OCI-LY7 (cell line): ENCODE results near the gene RAX2.

Source experiments
- CTCF ChIP-seq: fragments of 200-600 bp; sonication (generic); conservative IDR thresholded peaks from 2 replicates; pipeline ENCODE4 v1.5.1; 2014; ENCODE audit warnings: mild to moderate bottlenecking, antibody characterized with exemption, low read length, moderate library complexity, mixed read lengths
- EZH2phosphoT487 ChIP-seq: fragments of 200-600 bp; sonication (generic); IDR thresholded peaks from 2 replicates; pipeline ENCODE4 v1.6.1; 2018; ENCODE audit warnings: low read depth, borderline replicate concordance, mild to moderate bottlenecking, mixed run types, antibody characterized with exemption, low read length, moderate library complexity, mixed read lengths

- TF ChIP-seq CTCF (no peak), EZH2phosphoT487 (no peak)
Observed at GRCh38 chr19:3785451-3785937, 13.5 kb upstream of the RAX2 start.
